ENCODE data around the gene AMD1. TPM values are rescaled to one million over a fixed set of nuclear protein-coding genes. Genes with fewer than 3 reads are reported as not detected.

The AMD1 gene
- total and polyA plus RNA-seq, 10 of the 15 experiments (the other 5 are each of a cell fraction or from before 2014, with no cell fraction given) = 58.2 to 116 (median 79.3) TPM

- TF ChIP-seq MYB (IDR thresholded peaks at IDR 0.05; ENCODE audit: borderline replicate concordance, low read depth, low read length) (no peak), RELA (IDR thresholded peaks at IDR 0.05; ENCODE audit: borderline replicate concordance, partially characterized antibody) (no peak), E4F1 (IDR thresholded peaks at IDR 0.05; ENCODE audit: borderline replicate concordance, partially characterized antibody) (no peak), NRF1 (conservative IDR thresholded peaks at IDR 0.05; ENCODE audit: low read depth, low read length) (no peak), PAX8 (IDR thresholded peaks at IDR 0.05) (no peak), CREM (IDR thresholded peaks at IDR 0.05; ENCODE audit: low read depth) (no peak), RCOR1 (conservative IDR thresholded peaks at IDR 0.05; ENCODE audit: low read depth, low read length) (no peak), SIX5 (IDR thresholded peaks at IDR 0.05; ENCODE audit: low read depth, low read length, severe bottlenecking) (no peak)
Measured at GRCh38 chr6:110938171-110938570, 63.6 kb downstream of the AMD1 start (continued).

- H3K9me3 ChIP-seq (replicated peaks; ENCODE audit: control insufficient read depth, insufficient read depth, low read length) = no peaks in the 10 kb centered on the region
- FAIRE-seq = no peak
- no peak for DNase-seq (ENCODE audit: low read depth, low spot score)
- H3K9ac ChIP-seq (ENCODE audit: control insufficient read depth, insufficient read depth, low read length) = no peak overlapping the region
- intact Hi-C loops (cut with micrococcal nuclease; ENCODE audit: unreplicated experiment) = loop anchor here (10.0 kb wide), 2 partner anchors 155 to 325 kb away; no protein-coding TSS in a partner anchor
- no peak overlapping the region for H3K4me3 ChIP-seq
- CTCF ChIA-PET = interaction anchor here (0.5 to 1.2 kb wide), 3 partner anchors 130 to 412 kb away, joined by 3 read pairs; no protein-coding TSS in a partner anchor
- no peaks in the 10 kb centered on the region for H4K20me1 ChIP-seq (ENCODE audit: control insufficient read depth, insufficient read depth)
- WGBS (ENCODE audit: insufficient coverage, insufficient replicate concordance, low lambda C conversion rate, missing lambda C conversion rate) = 61% methylated on average over 8 of the region's 8 CpGs
- POLR2A ChIA-PET = no interaction called here
- no peak overlapping the region for H3K4me2 ChIP-seq (ENCODE audit: control insufficient read depth, insufficient read depth)
- H3K79me2 ChIP-seq (ENCODE audit: control insufficient read depth, insufficient read depth, low read length) = no peaks in the 10 kb centered on the region
- SMC1A ChIA-PET (ENCODE audit: uncharacterized antibody, unreplicated experiment) = interaction anchor here (0.9 kb wide), 1 partner anchor 37 kb away, joined by 3 read pairs; no protein-coding TSS in a partner anchor
- no peaks in the 10 kb centered on the region for H3K36me3 ChIP-seq (ENCODE audit: control insufficient read depth in 2 of 2, insufficient read depth in 2 of 2, low read length in 1 of 2)
- peak; percentile 19; the same call in 1 of the 3 replicates for ATAC-seq
- RAD21 ChIA-PET (ENCODE audit: unreplicated experiment) = no interaction called here
- in situ Hi-C loops (cut with MboI) = no loop called here
- H3K27me3 ChIP-seq (replicated peaks in 1 of 2; ENCODE audit: control insufficient read depth in 2 of 2, insufficient read depth in 2 of 2, low read length in 1 of 2) = no peaks in the 10 kb centered on the region
- H3K27ac ChIP-seq (ENCODE audit: control insufficient read depth, insufficient read depth) = no peak overlapping the region
- no peak overlapping the region for H2AFZ ChIP-seq (ENCODE audit: control insufficient read depth, low read depth, low read length)
- no TSS peak for BruUV-seq (replicated peaks)
- H3K4me1 ChIP-seq (ENCODE audit: control insufficient read depth, insufficient read depth, low read length) = peaks cover 4% of the 10 kb centered on the region; the same call in 1 of the 2 replicates
- no peak for TF ChIP-seq PML (IDR thresholded peaks at IDR 0.05; ENCODE audit: low read length)
- no peak for TF ChIP-seq PRDM15 (CRISPR knock-in tag; IDR thresholded peaks at IDR 0.05)
- TF ChIP-seq E2F4 (IDR thresholded peaks at IDR 0.05; ENCODE audit: low read depth, low read length) = no peak
- TF ChIP-seq ETV6 (conservative IDR thresholded peaks at IDR 0.05 in 1 of 2, IDR thresholded peaks at IDR 0.05 in 1 of 2; ENCODE audit: borderline replicate concordance in 1 of 2, low read depth in 1 of 2) = no peak
Measured at GRCh38 chr6:110939429-110940200, 65.0 kb downstream of the AMD1 start.

Measured in GM12878 (cell line).